Suppressor macrophage (primary cell): ENCODE results near the gene SSBP4.

Experiments
- DNase-seq, 4 experiments: peaks; one replicate each; pipeline ENCODE4 v3.0.0-alpha.2; 2020 to 2022

SSBP4 gene

DNA sequence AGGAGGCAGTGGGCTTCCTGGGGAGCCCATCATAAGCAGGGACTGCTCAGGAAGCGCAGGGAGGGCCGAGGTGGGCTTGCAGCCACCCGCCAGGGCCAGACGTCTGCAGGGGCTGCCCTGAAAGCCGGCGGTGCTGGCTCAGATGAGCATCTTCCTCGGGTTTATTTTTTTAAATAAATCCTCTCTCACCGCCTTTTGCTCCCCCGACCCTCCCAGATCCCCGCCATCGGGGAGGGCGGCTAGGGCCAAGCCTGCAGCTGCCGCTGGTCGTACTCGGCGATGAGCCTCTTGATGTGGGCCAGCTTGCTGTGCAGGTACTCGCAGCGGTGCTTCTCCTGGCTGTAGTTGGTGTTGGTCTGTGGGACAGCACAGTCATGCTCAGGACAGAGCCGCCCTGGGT is 25.3 kb downstream of the SSBP4 start:
- no peak for DNase-seq

DNA sequence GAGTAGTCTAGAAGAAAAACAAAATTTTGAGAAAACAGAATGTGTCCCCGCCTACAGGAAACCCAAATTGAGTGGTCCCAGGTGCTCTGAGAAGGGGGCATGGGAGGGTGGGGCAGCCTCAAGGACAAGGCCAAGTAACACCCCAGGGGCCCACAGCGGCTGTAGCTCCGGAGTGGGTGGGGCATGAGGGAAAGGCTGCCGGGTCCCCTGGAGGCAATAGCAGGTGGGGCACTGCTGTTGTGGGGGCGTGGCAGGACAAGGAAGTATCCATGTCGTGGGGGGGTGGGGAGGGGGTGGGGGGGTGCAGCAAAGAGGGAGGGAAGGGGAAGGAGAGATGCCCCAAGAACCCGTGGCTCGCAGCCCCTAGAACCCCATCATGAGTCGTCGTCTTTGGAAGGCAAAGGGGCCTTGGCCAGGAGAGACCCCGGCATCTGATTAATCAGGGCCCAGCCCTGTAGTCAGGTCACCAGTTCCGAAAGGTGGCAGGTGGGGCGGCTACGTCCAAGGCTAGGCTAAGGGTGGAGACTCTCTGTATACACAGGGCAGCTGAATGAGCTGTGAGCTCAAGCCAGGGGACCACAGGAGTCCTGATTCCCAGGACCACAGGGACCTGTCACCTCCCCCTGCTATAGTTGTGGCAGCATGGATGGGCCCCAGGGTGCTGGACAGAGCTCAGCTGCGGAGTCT is 26.2 kb downstream of the SSBP4 start:
- DNase-seq, result no peak

DNA sequence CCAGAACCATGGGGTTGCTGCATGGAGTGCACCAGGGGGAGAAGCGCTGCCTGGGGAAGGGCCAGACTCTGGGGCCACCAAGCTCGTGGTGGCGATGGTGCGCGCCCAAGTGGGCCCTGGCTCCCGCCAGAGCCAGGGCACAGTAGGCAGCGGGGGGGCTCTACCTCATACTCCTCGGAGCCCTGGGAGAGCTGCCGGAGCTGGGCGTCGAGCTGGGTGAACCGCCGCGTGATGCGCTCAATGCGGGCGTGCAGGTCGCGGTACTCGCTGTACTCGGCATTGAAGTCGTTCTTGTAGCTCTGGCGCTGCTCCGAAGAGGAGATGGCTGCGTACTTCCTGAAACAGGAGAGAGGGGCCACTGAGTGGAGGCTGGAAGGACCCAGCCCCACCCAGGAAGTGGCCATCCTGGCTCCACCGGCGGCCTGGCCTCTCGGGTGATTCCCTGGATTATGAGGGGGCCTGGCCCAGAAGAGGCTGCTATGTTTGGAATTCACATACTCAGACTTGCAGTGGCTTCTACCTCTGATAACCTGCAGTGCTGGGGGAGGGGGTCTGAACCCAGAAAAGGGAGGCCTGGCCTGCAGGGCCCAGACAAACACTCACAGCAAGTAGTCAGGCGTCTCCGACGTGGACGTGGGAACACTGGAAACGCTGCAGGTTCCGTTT is 27.1 kb downstream of the SSBP4 start:
- DNase-seq, result no peak

DNA sequence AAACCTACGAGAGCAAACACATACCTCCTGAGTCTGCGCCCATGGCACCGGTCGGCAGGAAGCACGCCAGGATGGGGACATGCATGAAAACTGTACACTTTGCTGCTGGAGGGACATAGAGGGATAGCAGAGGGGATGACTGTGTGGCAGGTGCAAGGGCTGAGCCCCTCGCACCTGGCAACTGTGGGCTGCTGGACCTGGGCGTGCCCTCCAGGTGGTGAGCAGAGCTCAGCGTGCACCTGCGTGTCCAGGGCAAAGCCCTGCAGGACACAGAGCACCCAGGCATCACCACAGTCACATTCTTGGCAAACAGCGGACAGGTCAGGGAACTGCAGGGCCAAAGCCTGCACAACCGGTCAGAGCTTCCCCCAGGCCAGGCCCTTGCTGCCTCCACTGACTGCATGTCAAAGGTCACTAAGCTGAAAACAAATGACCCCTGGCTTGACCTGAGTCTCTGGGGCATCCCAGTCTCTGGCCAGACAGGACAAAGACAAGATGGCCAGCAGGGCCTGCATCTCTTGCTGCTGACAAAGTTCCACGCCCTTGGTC is 27.7 kb downstream of the SSBP4 start:
- DNase-seq, result no peak

DNA sequence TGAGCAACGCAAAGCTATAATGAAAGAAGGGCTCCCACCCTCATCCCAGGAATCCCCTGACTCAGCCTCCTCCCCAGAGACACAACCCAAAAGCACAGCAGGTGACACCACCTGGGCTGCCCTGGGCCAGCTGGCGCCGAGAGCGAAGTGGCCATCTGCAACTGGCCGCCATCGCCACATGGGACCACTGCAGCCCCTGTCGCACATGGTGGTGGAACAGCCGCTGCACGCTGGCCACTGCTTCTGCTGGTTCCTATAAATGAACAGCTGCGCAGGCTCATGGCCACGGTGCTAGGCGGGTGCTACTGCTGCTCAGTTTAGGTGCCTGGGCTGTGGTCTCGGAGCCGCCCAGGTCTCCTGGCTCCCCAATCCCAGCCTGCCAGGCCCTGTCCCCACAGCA is 30.4 kb downstream of the SSBP4 start:
- no peak for DNase-seq

DNA sequence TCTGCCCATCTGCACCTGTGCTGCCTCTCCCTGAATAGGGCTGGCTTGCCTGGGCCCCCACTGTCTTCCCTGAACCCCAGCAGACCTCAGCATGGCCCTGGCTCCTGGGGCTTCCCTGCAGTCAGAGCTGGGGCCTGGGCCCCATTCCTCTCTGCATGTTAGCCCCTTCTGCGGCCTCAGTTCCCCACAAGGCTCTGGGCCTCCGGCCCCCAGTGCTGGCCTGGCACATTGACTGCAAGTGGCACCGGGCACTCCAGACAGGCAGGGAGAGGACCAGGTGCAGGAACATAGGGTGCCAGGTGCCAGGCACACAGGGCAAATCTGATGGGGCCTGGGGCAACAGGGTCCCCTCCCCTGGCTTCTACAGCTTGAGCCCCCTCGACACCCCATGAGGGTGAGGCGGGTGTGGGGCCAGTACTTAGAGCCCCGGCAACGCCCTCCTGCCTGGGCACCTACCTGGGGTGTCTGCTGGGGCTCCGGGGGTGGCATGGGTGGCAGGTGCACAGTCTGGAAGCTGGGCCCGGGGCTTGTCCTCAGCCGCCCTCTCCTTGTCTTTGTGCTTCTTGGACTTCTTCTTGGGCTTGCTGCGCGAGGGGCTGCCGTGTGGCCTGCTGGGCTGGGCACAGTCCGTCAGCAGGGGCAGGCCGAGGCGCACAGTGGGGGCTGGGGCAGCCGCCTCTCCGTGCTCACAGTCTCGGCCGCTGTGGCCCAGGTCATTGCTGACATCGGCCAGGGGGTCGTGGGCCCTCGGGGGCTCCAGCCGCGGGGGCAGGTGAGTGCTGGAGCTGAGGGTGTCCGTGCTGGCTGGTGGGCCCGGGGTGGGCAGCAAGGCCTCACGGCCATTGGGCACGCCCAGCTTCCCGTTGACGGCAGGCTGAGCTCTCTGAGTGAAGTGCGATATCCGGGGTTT is 31.1 kb downstream of the SSBP4 start:
- no peak for DNase-seq

DNA sequence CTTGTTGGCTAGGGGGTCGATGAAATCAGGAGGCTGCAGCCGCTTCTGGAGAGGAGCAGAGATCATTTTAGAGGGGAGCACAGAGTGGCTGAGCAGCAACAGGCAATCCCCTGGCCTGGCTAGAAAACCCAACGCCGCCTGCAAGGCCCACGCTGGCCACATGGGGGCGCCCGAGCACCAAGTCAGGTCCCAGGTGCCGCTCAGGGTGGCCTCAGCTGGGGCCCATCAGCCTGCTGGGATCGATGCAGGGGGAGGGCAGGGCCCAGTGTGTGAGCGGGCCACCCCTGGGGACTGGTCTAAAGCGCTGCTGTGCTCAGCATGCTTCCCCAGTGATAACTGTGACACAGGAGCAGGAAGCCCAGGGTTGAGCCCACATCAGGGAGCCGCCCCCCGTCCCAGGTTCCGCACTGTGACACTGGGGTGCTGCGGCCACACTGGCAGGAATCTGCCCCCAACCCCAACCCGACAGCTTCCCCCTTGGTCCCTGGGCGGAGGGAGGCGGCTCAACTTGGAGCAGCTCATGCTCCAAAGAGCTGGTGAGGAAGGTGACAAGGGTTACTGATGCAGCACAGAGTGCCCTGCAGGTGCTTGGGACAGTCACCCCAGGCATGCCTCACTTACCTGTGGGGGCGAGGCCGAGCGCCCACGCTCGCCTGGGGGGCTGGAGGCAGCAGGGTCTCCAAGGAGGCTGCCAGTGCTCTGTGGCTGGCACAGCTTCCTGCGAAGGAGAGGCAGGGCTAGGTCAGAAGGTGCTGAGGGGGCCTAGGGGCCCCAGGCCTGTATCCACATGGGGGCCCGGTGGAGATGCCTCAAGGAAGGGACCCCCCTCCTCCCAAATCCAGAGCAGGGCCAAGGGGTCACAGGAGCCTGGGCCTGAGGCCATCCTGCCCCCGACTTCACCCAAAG is 32.0 kb downstream of the SSBP4 start:
- DNase-seq, result peak; percentile 69 to 89 (median 83)

DNA sequence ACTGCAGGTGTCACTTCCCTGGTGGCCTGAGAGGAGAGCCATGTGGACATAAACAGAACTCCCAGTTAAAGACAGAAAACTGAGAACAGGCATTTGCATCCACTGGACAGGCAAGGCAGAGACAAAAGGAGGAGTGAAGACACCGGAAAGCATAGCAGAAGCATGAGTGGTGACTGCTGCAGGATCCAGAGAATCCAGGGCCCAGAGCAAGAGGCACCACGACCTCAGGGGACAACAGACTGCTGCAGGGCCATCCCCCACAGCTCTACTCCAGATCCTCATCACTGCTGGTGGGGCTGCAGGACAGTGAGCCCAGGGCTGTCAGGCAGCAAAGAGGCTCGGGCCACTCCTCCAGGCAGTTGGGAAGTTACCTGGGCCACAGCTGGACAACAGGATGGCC is 33.2 kb downstream of the SSBP4 start:
- DNase-seq, result no peak

DNA sequence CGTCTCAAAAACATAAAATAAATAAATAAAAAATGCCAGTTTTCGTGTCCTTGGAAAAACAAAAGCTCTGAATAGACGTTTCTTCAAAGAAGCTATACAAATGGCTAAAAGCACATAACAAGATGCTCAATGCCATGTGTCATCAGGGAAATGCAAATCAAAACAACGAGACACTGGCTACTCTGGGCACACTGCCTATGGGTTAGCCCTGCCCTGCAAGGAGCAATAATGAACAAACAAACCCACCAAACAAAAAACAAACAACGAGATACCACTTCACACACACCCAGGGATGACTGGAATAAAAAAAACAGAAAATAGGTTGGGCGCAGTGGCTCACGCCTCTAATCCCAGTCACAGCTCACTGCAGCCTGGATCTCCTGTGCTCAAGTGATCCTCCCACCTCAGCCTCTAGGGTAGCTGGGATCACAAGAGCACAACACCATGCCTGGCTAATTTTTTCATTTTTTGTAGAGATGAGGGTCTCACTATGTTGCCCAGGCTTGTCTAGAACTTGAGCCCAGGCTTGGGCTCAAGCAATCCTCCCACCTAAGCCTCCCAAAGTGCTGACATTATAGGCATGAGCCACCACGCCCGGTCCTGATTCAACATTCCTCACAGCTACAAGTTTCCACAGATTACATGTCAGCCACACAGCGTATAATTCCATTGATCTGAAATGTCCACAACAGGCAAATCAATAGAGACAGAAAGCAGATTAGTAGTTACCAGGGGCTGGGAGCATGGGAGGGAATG is 34.2 kb downstream of the SSBP4 start:
- DNase-seq, result no peak

DNA sequence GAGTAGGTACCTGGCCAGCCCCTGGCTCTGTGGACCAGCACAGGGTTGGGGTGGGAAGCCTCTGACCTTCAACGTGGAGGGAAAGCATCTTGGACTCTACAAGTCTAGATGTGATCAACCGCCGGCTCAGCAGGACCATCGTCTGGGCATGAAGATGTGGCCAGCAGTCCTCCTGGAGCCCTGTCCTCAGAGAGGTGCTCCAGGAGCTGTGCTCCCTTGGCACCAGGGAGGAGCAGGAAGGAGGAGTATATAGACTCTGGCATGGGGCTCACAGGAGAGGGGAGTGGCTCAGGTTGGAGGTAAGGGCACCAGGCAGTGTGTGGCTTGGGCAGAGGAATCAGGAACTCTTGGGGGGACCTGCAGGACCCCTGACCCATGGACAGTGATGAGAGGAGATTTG is 37.1 kb downstream of the SSBP4 start:
- no peak for DNase-seq

DNA sequence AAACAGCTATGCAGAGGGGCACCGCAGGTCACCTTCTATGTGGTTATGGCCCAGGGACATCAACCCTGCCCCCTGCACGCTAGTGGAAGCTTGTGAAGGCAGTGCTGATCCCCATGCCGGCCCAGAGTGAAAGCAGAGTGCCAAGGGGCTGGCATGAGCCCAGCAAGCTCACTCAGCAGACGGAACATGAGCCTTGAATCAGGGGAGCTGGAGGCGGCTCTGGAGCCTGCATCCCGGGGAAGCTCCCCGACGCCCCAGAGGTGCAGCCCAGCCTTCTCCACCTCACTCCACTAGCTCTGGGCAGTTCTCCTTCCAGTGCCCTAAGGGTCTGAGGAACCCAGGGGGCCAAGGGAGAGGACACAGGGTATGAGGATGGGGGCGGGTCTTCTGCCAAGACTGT is 37.8 kb downstream of the SSBP4 start:
- no peak for DNase-seq

DNA sequence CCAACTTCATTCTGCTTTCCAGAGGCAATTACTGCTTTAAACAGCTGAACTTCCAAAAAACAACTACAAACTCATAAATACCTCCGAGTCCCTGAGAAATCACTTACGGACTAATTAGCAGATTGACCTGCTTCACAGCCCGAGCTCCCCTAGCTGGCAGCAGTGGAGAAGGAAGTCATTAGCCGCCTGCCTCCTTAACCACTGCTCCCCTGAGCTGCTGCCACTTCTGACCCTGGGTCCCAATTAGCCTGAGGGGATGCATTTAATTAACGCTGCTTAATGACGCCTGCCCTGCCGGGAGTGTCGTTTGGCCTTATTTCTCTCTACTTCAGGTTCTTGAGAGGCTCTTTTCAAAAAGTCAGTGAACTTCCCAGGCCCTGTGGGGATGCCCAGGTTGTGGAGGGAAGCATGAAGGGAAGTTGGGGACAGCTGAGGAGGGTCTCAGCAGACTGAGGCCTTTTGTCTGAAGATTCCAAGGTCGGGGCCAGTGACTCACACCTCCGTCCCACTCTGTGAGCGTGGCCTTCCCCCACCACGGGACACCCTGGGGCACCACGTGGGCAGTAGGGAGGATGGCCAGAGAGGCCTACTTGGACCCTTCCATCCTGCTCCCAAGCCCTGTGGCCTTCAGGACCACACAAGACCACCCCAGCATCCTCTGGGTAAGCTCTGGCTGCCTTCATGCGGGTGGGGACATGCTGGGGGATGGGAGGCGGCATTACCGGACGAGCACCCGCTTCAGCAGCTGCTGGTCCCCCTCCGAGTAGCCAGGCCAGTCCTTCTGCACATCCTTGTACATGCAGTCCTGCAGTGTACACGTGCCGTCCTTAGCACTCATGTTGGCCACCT is 38.5 kb downstream of the SSBP4 start:
- no peak for DNase-seq

DNA sequence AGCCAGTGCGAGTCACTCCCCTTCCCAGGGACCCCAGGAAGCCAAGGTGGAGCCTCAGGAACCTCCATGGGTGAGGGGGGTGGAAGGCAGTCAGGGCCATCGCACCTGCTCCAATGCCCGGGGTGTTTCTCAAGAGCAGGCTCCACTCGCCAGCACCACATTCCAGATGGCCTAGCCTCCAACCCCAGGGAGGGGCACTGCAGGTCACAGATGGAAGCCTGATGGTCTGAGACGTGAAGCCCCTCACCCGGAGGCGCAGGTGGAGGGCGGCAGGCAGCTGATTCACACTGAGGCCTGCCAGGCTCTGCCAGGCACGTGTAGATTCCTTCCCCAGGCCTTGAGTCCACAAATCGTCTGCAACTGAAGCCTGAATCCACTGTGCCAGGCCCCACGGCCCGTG is 41.7 kb downstream of the SSBP4 start:
- DNase-seq, result no peak

DNA sequence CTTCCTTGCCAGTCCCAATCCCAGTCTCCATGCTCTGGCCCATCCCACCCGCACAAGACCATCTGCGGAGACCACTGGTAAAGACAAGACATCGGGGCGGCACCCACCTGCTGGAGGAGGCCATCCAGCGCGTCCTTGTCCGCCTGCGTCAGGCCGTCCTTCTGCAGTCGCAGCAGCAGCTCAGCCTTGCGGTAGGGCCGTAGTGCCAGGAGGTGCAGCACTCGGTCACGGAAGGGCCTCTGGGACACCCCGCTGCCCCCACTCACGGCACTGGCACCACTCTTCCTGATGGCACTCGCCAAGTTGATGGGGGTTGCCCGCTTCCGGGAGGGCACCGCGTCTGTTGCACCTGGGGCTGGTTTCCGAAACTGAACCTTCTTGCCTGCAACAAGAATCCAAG is 42.3 kb downstream of the SSBP4 start:
- DNase-seq, result no peak

DNA sequence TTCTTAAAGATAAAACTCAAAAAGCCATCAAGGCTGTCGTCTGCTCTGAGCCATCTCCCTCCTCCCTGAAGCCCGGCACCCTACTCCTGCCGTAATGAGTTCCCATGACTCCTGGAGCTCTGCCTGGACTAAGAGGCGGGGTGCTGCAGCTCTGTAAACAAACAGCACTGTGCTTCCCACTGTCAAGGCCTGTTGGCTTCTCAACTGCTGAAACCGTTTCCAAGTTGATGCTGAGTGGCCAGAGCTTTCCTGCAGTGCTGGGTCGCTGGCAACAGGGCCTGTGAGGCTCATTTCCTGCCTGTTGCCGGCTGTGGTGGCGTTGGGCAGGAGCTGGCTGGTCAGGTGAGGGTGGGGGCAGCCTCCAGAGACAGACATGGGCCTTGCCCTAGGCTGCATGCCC is 45.4 kb downstream of the SSBP4 start:
- DNase-seq, result peak in 2 of 4 experiments; percentile 27 to 30

DNA sequence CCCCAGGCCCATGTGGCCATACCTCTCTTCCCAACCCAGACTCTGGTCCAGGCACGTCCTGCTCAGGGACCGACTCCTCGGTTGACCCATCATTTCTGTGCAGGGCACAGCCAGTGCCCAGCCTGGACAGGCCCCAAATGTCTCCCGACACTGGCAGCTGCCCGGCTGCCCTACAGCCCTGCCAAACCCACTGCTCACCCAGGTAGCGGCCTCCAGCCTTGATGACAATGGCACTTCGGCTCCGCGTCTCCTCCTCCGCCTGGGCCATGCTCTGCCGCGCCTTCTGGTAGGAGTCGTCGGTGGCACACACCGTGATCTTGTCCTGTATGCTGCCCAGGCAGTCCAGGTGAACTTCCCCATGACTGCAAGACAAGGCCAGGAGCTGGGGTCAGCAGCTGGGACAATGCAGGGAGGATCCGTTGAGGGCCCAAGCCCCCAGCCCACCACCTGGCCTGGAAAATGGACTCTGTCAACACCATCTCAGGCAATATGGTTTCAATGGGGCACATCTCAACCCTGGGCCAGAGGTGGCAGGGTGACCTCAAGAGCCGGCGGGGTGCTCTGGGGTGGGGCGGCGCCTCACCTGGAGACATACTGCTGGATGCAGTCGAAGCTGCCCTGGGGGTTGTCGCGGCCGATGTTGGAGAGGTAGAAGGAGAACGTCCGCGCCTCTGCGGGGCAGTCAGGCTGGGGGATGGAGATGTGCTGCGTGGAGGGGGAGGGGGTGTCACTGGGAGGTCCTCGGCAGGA is 46.2 kb downstream of the SSBP4 start:
- DNase-seq, result no peak

DNA sequence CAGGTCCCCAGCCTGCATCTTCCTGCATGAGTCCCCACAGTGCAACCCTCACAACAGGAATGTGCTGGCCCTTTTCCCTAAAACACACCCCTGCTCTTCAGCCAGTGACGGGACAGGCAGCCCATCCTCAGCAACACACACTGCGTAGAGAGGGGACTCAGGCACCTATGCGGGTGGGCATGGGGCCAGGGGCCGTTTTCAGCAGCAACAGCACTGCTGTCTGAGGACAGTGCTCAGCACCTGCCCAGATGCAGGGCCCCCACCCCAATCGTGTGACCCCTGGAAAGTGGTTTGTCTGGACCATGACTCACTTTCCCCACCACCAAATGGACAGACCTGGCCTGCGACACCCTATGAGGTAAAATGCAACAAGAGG is 46.8 kb downstream of the SSBP4 start:
- no peak for DNase-seq

DNA sequence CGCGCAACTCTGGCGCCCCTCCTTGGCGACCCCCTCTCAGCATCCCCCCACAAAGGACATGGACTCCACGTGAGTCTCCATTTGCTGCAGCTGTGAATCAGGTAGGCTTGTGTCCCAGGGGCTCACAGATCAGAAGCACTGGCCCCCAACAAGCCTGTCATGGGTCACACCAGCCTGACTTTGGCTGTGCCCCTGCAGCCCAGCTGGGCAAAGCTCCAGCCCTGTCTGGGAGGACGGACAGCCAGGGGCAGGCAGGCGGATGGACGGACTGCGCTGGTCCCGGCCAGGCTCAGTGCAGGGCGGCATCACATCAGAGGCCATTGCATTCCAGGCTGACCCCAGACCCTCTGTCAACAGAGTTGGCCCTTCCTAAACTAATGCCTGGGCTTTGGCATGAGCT is 47.2 kb downstream of the SSBP4 start:
- DNase-seq, result no peak

DNA sequence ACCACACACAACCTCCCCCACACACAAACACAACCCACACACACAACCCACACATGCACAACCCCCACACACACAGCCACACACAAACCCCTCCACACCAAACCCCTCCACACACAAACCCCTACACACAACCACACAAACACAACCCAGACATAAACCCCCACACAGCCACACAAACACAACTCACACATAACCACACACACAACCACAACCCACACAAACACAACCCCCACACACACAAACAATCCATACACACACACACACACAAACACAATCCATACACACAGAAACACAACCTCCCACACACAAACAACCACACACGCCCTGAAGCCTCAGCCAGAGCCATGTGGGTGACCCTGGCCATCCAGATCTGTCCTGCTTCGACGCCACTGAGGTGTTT is 48.8 kb downstream of the SSBP4 start:
- no peak for DNase-seq

DNA sequence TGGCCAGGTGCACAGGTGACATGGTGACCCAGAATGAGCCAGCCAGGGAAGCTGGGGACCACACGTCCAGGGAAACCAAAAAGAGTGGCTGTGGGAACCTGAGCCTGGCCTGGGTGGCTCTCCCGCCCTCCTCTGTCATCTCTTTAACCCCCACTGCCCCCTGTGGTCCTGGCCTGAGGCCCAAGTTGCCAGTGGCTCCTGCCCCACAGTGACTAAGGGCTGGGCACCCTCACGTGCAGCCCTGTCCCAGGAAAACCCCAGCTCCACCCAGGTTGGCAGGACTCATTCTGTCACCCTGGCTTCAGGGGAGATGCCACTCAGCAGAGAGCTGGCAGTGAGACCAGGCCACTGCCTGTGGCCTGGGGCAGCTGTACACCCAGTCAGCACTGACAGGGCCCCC is 49.3 kb downstream of the SSBP4 start:
- no peak for DNase-seq
